GM12873 (cell line): ENCODE measurements around the gene HNMT.

Experiments
- TF ChIP-seq, protein P1 (sequence below): IDR thresholded peaks from 2 replicates; pipeline ENCODE4 v1.5.1; 2012; ENCODE audit warnings: low read depth, mild to moderate bottlenecking, moderate library complexity, low read length, control low read depth; ENCODE audit not compliant: insufficient read depth; ENCODE audit errors: missing control alignments

Gene HNMT

DNA sequence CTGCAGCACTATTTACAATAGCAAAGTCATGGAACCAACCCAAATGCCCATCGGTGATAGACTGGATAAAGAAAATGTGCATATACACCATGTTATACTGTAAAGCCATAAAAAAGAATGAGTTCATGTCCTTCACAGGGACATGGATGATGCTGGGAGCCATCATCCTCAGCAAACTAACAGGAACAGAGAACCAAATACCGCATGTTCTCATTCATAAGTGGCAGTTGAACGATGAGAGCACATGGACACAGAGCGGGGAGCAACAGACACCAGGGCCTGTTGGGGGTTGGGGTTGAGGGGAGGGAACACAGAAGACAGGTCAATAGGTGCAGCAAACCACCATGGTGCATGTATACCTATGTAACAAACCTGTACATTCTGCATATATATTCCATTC lies 33.5 kb downstream of the HNMT start:
- TF ChIP-seq, protein P1, sequence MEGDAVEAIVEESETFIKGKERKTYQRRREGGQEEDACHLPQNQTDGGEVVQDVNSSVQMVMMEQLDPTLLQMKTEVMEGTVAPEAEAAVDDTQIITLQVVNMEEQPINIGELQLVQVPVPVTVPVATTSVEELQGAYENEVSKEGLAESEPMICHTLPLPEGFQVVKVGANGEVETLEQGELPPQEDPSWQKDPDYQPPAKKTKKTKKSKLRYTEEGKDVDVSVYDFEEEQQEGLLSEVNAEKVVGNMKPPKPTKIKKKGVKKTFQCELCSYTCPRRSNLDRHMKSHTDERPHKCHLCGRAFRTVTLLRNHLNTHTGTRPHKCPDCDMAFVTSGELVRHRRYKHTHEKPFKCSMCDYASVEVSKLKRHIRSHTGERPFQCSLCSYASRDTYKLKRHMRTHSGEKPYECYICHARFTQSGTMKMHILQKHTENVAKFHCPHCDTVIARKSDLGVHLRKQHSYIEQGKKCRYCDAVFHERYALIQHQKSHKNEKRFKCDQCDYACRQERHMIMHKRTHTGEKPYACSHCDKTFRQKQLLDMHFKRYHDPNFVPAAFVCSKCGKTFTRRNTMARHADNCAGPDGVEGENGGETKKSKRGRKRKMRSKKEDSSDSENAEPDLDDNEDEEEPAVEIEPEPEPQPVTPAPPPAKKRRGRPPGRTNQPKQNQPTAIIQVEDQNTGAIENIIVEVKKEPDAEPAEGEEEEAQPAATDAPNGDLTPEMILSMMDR = no peak

DNA sequence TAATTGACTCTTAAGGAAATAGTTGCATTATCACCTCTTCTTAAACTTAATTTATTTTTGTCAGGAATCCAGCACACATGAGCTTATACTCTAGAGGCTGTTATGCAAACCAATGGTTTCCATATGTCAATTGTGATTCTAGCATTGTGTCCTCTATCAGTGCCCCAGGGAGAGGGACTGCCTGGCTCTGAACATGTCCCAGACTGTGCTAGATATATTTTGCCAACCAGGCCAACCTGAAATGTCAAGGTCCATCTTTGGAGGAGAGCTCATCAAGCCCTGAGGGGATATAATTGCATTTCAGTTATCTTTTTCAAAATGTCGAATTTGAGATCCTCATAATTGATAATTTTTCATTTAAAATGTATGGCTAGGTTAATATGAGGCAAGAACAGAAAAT lies 34.2 kb downstream of the HNMT start:
- TF ChIP-seq, protein P1 = no peak

DNA sequence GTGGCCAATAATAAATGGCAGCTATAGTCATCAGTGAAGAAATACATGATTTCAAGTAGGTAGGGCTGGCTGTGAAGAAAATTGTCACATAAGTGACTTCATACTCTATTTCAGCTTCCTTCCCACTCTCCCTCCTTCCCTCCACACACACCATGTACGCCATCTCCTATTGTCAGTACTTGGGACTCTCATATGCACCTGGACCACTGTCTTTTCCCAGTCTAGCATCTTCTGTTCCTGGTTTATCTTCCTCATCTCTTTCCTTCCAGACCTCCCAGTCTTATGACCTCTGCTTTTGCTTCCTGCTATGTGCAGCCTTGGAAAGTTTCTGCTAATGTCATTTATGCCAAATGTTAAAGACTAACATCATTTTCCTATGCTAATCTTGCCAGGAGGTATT lies 35.0 kb downstream of the HNMT start:
- TF ChIP-seq, protein P1 = no peak

DNA sequence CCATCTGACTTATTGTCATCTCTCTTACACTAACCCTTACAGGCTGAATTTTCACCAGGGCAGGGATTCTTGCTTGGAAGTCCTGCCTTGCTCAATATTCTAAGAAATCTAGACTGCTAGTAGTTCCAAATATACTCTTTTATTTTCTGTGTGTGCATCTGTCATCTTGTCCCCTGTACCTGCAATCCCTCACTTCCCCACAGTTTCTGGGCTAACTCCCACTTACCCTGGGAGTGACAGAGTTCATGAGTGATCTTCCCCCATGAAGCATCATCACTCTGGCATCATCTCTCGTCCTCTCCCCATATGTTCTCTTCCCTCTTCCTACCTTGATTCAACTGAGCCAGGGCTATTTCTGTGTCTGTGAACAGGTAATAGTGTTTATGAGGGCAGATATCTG lies 35.7 kb downstream of the HNMT start:
- TF ChIP-seq, protein P1 = no peak

DNA sequence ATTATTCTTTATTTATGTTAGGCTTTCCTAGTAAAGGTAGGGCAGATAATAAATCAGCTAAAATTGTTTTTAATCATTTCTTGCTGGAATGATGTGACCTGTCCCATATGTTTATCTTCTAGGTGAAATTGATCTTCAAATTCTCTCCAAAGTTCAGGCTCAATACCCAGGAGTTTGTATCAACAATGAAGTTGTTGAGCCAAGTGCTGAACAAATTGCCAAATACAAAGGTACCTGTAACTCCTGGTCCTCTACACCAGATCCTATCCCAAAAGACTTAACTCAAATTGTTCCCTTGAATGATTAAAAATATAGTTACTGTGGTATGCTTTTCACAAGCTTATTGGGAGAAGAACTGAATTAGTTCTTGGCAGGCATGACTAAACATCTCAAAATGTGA lies 36.5 kb downstream of the HNMT start:
- TF ChIP-seq, protein P1 = no peak

DNA sequence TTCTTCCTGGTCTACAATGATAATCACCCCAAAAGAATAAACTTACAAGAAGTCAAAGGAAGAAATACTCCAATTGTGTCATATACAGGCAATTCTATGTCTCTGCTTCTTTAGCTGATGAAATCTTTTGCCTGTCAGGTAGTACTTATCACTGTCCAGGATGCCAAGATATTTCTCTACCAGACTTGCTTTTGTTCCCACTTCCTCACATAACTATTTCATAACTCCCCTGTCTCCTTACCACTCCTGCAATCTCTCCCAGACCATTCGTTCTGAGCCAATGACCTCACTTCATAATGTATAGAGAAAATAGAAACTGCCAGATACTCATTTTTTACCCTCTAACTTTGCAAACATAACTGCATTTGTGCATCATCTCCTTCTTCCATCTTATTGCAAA lies 39.1 kb downstream of the HNMT start:
- TF ChIP-seq, protein P1 = no peak

DNA sequence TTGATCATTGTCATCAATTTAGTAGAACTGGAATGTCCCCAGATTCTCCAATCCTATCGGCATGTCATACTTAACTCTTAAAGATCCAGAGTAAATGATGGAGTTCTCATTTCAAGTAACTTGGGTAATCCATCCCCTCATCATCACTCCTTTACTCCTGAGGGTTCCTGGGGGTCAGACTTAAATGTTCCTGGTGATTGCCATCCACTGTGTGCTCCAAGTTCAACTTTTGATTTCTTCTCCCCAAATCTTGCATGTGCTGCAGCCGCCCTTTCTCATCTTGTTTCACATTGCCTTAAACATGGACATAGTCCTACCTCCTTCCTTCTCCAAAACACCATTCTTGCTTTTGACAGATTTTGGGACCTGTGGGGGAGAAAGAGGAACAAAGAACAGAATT lies 43.2 kb downstream of the HNMT start:
- TF ChIP-seq, protein P1 = no peak

DNA sequence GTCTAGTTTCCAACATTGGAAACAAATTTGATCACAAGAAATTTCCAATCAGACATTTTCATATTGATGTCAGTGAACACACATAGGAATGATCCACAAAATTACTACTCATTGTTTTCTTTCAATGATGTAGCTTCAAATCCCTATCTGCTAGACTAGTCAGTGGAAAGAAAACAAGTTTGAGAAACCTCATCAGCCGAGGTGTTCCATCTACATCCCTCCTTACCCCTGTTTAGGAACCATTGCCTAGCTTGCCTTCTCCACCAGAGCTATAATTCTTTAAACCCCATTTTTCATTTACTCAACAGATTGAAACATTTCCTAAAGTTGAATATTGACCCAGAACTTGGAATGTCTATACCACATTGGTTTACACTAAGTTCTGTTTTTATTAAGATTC lies 45.3 kb downstream of the HNMT start:
- TF ChIP-seq, protein P1 = no peak
